K562 (cell line): ENCODE results near the gene CCND3. TPM values are rescaled to one million over a fixed set of nuclear protein-coding genes. Genes with fewer than 3 reads are reported as not detected.

ENCODE experiments used
- ATAC-seq: fragments of 200-7000 bp; cut with Tn5 transposase; 3 replicates; pipeline ENCODE4 v1.9.1; 2020; ENCODE audit warnings: moderate library complexity
- BruUV-seq: library from RNA; stranded (reverse); fragments of 400-500 nt; replicated peaks from 2 replicates; lab custom pipeline; 2021; lab: Mats Ljungman, UMichigan
- CTCF ChIA-PET: fragments of 300-600 bp; formaldehyde crosslinking; extraction: SDS; loops from one replicate; lab custom pipeline; 2021; ENCODE audit warnings: low intra/inter-chr PET ratio; lab: Yijun Ruan, JAX
- POLR2A ChIA-PET: fragments of 300-600, 350-650 bp; sonication (Branson Sonifier 250); formaldehyde crosslinking; extraction: SDS; loops from one replicate; lab custom pipeline; 2021; ENCODE audit warnings: antibody characterized with exemption, inconsistent platforms; lab: Yijun Ruan, JAX
- DNase-seq, 4 experiments: peaks; one replicate each; pipeline versions ENCODE4 v3.0.0 to v3.0.0-alpha.2; 2011 to 2018; ENCODE audit warnings: low spot score in 3 of 4, mixed read lengths in 3 of 4; ENCODE audit errors: extremely low read depth in 1 of 4
- FAIRE-seq: peaks from 2 replicates; lab custom pipeline; 2011; peaks lifted over from hg19 to GRCh38; lab: Jason Lieb, UNC
- H2AFZ ChIP-seq: 2 replicates; pipeline ENCODE4 v1.6.0; 2011; ENCODE audit warnings: low read depth, low read length, control low read depth, inconsistent platforms
- H3K27ac ChIP-seq: fragments of 200-600 bp; 3 replicates; pipeline ENCODE4 v1.8.0; 2011; ENCODE audit warnings: low read depth, mild to moderate bottlenecking, control low read depth, inconsistent platforms, low read length, moderate library complexity, mixed read lengths; ENCODE audit errors: extremely low read depth
- H3K27me3 ChIP-seq, 2 experiments: fragments of 300-600 bp in 1 of 2; 2 replicates in 1 of 2; 3 replicates in 1 of 2; pipeline versions ENCODE4 v1.6.0 to v1.8.0; 2011; ENCODE audit warnings: inconsistent platforms in 2 of 2, low read length in 2 of 2, mild to moderate bottlenecking in 1 of 2, mixed read lengths in 1 of 2, moderate library complexity in 1 of 2; ENCODE audit not compliant: control insufficient read depth in 2 of 2, insufficient read depth in 2 of 2
- H3K36me3 ChIP-seq: fragments of 300-600 bp; 3 replicates; pipeline ENCODE4 v1.8.0; 2011; ENCODE audit warnings: mild to moderate bottlenecking, low read length, inconsistent platforms; ENCODE audit not compliant: control insufficient read depth, insufficient read depth
- H3K4me1 ChIP-seq, 2 experiments: fragments of 200-600 bp in 1 of 2; replicated peaks in 1 of 2; 2 replicates in 1 of 2; 3 replicates in 1 of 2; pipeline versions ENCODE4 v1.5.1 to v1.8.0; 2011; ENCODE audit warnings: inconsistent platforms in 2 of 2, low read length in 2 of 2, mild to moderate bottlenecking in 1 of 2, mixed read lengths in 1 of 2, moderate library complexity in 1 of 2; ENCODE audit not compliant: control insufficient read depth in 2 of 2, insufficient read depth in 2 of 2
- H3K4me2 ChIP-seq: 2 replicates; pipeline ENCODE4 v1.6.1; 2011; ENCODE audit warnings: low read length, control low read depth, inconsistent platforms, mixed read lengths; ENCODE audit not compliant: insufficient read depth
- H3K4me3 ChIP-seq: fragments of 200-600 bp; sonication (generic), shearing (Covaris generic); 2 replicates; pipeline ENCODE4 v1.5.1; 2016; ENCODE audit warnings: control low read depth, inconsistent platforms
- H3K79me2 ChIP-seq: fragments of 200-600 bp; 3 replicates; pipeline ENCODE4 v1.8.0; 2011; ENCODE audit warnings: low read length, inconsistent platforms; ENCODE audit not compliant: control insufficient read depth, insufficient read depth
- H3K9ac ChIP-seq, 2 experiments: 2 replicates each; pipeline versions ENCODE4 v1.6.0 to v1.6.1; 2011; ENCODE audit warnings: low read depth in 2 of 2, low read length in 2 of 2, control low read depth in 1 of 2, inconsistent platforms in 1 of 2, mild to moderate bottlenecking in 1 of 2, mixed read lengths in 1 of 2; ENCODE audit not compliant: insufficient read depth in 1 of 2
- H3K9me1 ChIP-seq: one replicate; pipeline ENCODE4 v1.6.0; 2011; ENCODE audit warnings: inconsistent platforms, mild to moderate bottlenecking, low read length, moderate library complexity; ENCODE audit not compliant: control insufficient read depth, insufficient read depth
- H3K9me3 ChIP-seq: replicated peaks from 2 replicates; pipeline ENCODE4 v1.5.1; 2011; ENCODE audit warnings: low read depth, low read length, inconsistent platforms; ENCODE audit not compliant: control insufficient read depth, insufficient read depth
- H4K20me1 ChIP-seq: replicated peaks from 2 replicates; pipeline ENCODE4 v1.6.1; 2011; ENCODE audit warnings: low read length, inconsistent platforms, mixed read lengths; ENCODE audit not compliant: control insufficient read depth, insufficient read depth
- CBFA2T3 ChIP-seq: fragments of 450-650 bp; IDR thresholded peaks from 2 replicates; pipeline ENCODE4 v1.6.1; 2017
- MAX ChIP-seq: sonication (generic); formaldehyde crosslinking; IDR thresholded peaks from 2 replicates; pipeline ENCODE4 v1.9.0; 2022; ENCODE audit warnings: mild to moderate bottlenecking, missing genetic modification reagents
- MED1 ChIP-seq: sonication (generic); formaldehyde crosslinking; IDR thresholded peaks from 2 replicates; pipeline ENCODE4 v1.8.1; 2023; ENCODE audit warnings: missing genetic modification reagents, borderline replicate concordance
- ZNF717 ChIP-seq: fragments of 250-450 bp; sonication (Bioruptor Pico); IDR thresholded peaks from 2 replicates; pipeline ENCODE4 v1.5.0; 2021
- WGBS: fragments of 100-300 bp; shearing (Covaris generic); methylation state at CpG from one replicate; pipeline ENCODE4 v1.1.6; 2016; ENCODE audit warnings: low coverage, mixed read lengths; ENCODE audit not compliant: insufficient coverage; ENCODE audit errors: missing lambda C conversion rate; 5-methylcytosine and 5-hydroxymethylcytosine counted together
- in situ Hi-C: fragments of 300-500 bp; cut with MboI; formaldehyde crosslinking; loops from 4 replicates; pipeline ENCODE4 v1.15.0; 2018; ENCODE audit warnings: inconsistent platforms, mixed read lengths
- intact Hi-C: fragments of 100-400 bp; cut with micrococcal nuclease; formaldehyde crosslinking; loops from 2 replicates; pipeline ENCODE4 v1.14.2; 2022
- polyA plus RNA-seq, 8 experiments: library from polyadenylated mRNA; depleted of rRNA in 4 of 8; stranded (reverse) in 5 of 8; unstranded in 3 of 8; fragments of >200 nt; fragmentation: Nextera tagmentation in 2 of 8; fragmentation: Illumina TruSeq in 1 of 8; extraction: Ambion mirVana in 2 of 8; extraction: Trizol in 1 of 8; gene quantifications; 2 replicates each; pipeline versions ENCODE4 v1.2.1 to v1.2.3, GENCODE V29; 2011 to 2014; ENCODE audit warnings: inconsistent platforms in 1 of 8, missing spikeins in 1 of 8
- total RNA-seq, 7 experiments: library from RNA; depleted of rRNA in 6 of 7; stranded (reverse); fragments of >200 nt in 6 of 7; fragmentation: Illumina TruSeq in 2 of 7; extraction: Trizol in 2 of 7; gene quantifications; 2 replicates each; pipeline versions ENCODE4 v1.2.1 to v1.2.3, GENCODE V29; 2011 to 2021; ENCODE audit warnings: low replicate concordance in 1 of 7

Gene CCND3
- total and polyA plus RNA-seq, 9 of the 15 experiments (the other 6 are each of a cell fraction or from before 2014, with no cell fraction given) = 21.5 to 204 (median 97.4) TPM

- TF ChIP-seq MED1 = no peak
Observed at GRCh38 chr6:41917528-41917927, 24.1 kb downstream of the CCND3 start (continued).

GRCh38 chr6:41914869-41915530, 26.6 kb downstream of the CCND3 start:
- Histone ChIP-seq H3K27ac (no peak overlapping the region; the same call in 2 of the 3 replicates), H2AFZ (no peak overlapping the region), H4K20me1 (no peaks in the 10 kb centered on the region), H3K4me2 (no peak overlapping the region; the same call in 1 of the 2 replicates), H3K9me3 (no peaks in the 10 kb centered on the region), H3K27me3 (no peaks in the 10 kb centered on the region), H3K79me2 (peaks cover 41% of the 10 kb centered on the region), H3K4me1 (peaks cover 3 to 12% of the 10 kb centered on the region in 2 experiments; a peak in 4 of 5 replicates), H3K9ac (peak overlapping the region in 1 of 2 experiments; percentile 10; a peak in 1 of 4 replicates), H3K4me3 (no peak overlapping the region), H3K36me3 (peaks cover 59% of the 10 kb centered on the region), H3K9me1 (no peaks in the 10 kb centered on the region)
- POLR2A ChIA-PET = interaction anchor here (0.6 to 3.9 kb wide), 5 partner anchors 11 to 185 kb away, joined by 3 to 16 read pairs (median 4); partner anchors contain the start of gene TOMM6
- ATAC-seq (peak; percentile 14; the same call in 1 of the 3 replicates), FAIRE-seq (no peak), DNase-seq (no peak)
- intact Hi-C loops (no loop called here), in situ Hi-C loops (no loop called here)
- CTCF ChIA-PET = no interaction called here
- TF ChIP-seq CBFA2T3 (peak; percentile 31), MAX (CRISPR knock-in tag) (0 out of 2 replicates have a peak, but pooled peaks have one; percentile 13), ZNF717 (CRISPR knock-in tag) (no peak)
- BruUV-seq = no TSS peak
- 69% methylated on average over 4 of the region's 4 CpGs for WGBS
